H9 (cell line): ENCODE data around the gene PARL. TPM values are rescaled to one million over a fixed set of nuclear protein-coding genes. Genes with fewer than 3 reads are reported as not detected.

Experiments
- DNase-seq: peaks from one replicate; pipeline ENCODE4 v3.0.0-alpha.2; 2017
- H2AFZ ChIP-seq: one replicate; pipeline ENCODE4 v1.6.1; 2013; ENCODE audit warnings: mild to moderate bottlenecking, low read length, control low read depth, moderate library complexity
- H2AK5ac ChIP-seq: 2 replicates; pipeline ENCODE4 v1.6.1; 2013; ENCODE audit warnings: low read length, control low read depth, mixed read lengths; ENCODE audit not compliant: insufficient read length
- H2BK120ac ChIP-seq: one replicate; pipeline ENCODE4 v1.6.1; 2013; ENCODE audit warnings: low read depth, mild to moderate bottlenecking, low read length, control low read depth, inconsistent platforms; ENCODE audit not compliant: poor library complexity, severe bottlenecking
- H2BK12ac ChIP-seq: 2 replicates; pipeline ENCODE4 v1.6.1; 2013; ENCODE audit warnings: low read length, control low read depth, mixed read lengths, low read depth; ENCODE audit not compliant: insufficient read length
- H2BK15ac ChIP-seq: 2 replicates; pipeline ENCODE4 v1.6.1; 2013; ENCODE audit warnings: low read depth, low read length, control low read depth
- H2BK20ac ChIP-seq: one replicate; pipeline ENCODE4 v1.6.1; 2013; ENCODE audit warnings: low read depth, mild to moderate bottlenecking, low read length, control low read depth, inconsistent platforms; ENCODE audit not compliant: poor library complexity, severe bottlenecking
- H2BK5ac ChIP-seq: 2 replicates; pipeline ENCODE4 v1.6.1; 2013; ENCODE audit warnings: low read length, control low read depth, mixed read lengths; ENCODE audit not compliant: insufficient read length
- H3K14ac ChIP-seq: 2 replicates; pipeline ENCODE4 v1.6.1; 2013; ENCODE audit warnings: low read length, control low read depth; ENCODE audit not compliant: insufficient read depth
- H3K18ac ChIP-seq: 2 replicates; pipeline ENCODE4 v1.6.1; 2013; ENCODE audit warnings: low read depth, mild to moderate bottlenecking, mixed read lengths, low read length, control low read depth; ENCODE audit not compliant: insufficient read length
- H3K23ac ChIP-seq: 2 replicates; pipeline ENCODE4 v1.6.1; 2013; ENCODE audit warnings: low read length, control low read depth, mixed read lengths, low read depth; ENCODE audit not compliant: insufficient read length
- H3K23me2 ChIP-seq: 2 replicates; pipeline ENCODE4 v1.6.1; 2013; ENCODE audit warnings: low read depth, mild to moderate bottlenecking, mixed read lengths, low read length, control low read depth; ENCODE audit not compliant: insufficient read length, poor library complexity, severe bottlenecking
- H3K27ac ChIP-seq: 2 replicates; pipeline ENCODE4 v1.5.1; 2013; ENCODE audit warnings: low read length, control low read depth, mixed read lengths, low read depth; ENCODE audit not compliant: insufficient read length
- H3K27me3 ChIP-seq: 2 replicates; pipeline ENCODE4 v1.6.1; 2013; ENCODE audit warnings: low read length, control low read depth, inconsistent platforms; ENCODE audit not compliant: insufficient read depth
- H3K4ac ChIP-seq: 2 replicates; pipeline ENCODE4 v1.6.1; 2013; ENCODE audit warnings: low read depth, mild to moderate bottlenecking, control low read depth, inconsistent platforms, low read length, moderate library complexity
- H3K4me1 ChIP-seq: 2 replicates; pipeline ENCODE4 v1.6.1; 2013; ENCODE audit warnings: low read length, control low read depth, inconsistent platforms; ENCODE audit not compliant: insufficient read depth
- H3K4me2 ChIP-seq: 2 replicates; pipeline ENCODE4 v1.6.1; 2013; ENCODE audit warnings: low read length, control low read depth, mixed read lengths; ENCODE audit not compliant: insufficient read length, insufficient read depth
- H3K56ac ChIP-seq: 2 replicates; pipeline ENCODE4 v1.6.1; 2013; ENCODE audit warnings: low read depth, mild to moderate bottlenecking, mixed read lengths, low read length, control low read depth; ENCODE audit not compliant: insufficient read length
- H3K79me1 ChIP-seq: 2 replicates; pipeline ENCODE4 v1.6.1; 2013; ENCODE audit warnings: low read depth, mild to moderate bottlenecking, moderate library complexity, low read length, control low read depth, inconsistent platforms; ENCODE audit not compliant: insufficient read depth, poor library complexity, severe bottlenecking
- H3K79me2 ChIP-seq: 2 replicates; pipeline ENCODE4 v1.6.1; 2013; ENCODE audit warnings: low read length, control low read depth, inconsistent platforms; ENCODE audit not compliant: insufficient read depth
- H3K9ac ChIP-seq: 2 replicates; pipeline ENCODE4 v1.6.1; 2013; ENCODE audit warnings: low read length, control low read depth, mixed read lengths; ENCODE audit not compliant: insufficient read length; ENCODE audit errors: extremely low read depth
- H3K9me3 ChIP-seq: one replicate; pipeline ENCODE4 v1.6.1; 2013; ENCODE audit warnings: low read depth, low read length, inconsistent platforms; ENCODE audit not compliant: control insufficient read depth
- H3T11ph ChIP-seq: one replicate; pipeline ENCODE4 v1.6.1; 2013; ENCODE audit warnings: mild to moderate bottlenecking, low read length, control low read depth, inconsistent platforms
- H4K20me1 ChIP-seq: one replicate; pipeline ENCODE4 v1.6.1; 2013; ENCODE audit not compliant: control insufficient read depth, insufficient read length, insufficient read depth
- H4K5ac ChIP-seq: 2 replicates; pipeline ENCODE4 v1.6.1; 2013; ENCODE audit warnings: low read depth, mild to moderate bottlenecking, mixed read lengths, low read length, control low read depth; ENCODE audit not compliant: insufficient read length
- H4K8ac ChIP-seq: replicated peaks from 2 replicates; pipeline ENCODE4 v1.6.1; 2013; ENCODE audit warnings: low read length, control low read depth, mixed read lengths, low read depth; ENCODE audit not compliant: insufficient read length
- H4K91ac ChIP-seq: 2 replicates; pipeline ENCODE4 v1.6.1; 2013; ENCODE audit warnings: low read depth, mild to moderate bottlenecking, moderate library complexity, mixed read lengths, low read length, control low read depth; ENCODE audit not compliant: insufficient read length
- H3K27ac Mint-ChIP-seq, 3 experiments: 2 replicates in 2 of 3; 3 replicates in 1 of 3; pipeline ENCODE4 v1.8.0; 2020 to 2021; ENCODE audit warnings: mixed read lengths in 3 of 3, mild to moderate bottlenecking in 1 of 3, moderate library complexity in 1 of 3
- H3K27me3 Mint-ChIP-seq: 2 replicates; pipeline ENCODE4 v1.8.0; 2021; ENCODE audit warnings: low read depth, mild to moderate bottlenecking, moderate library complexity, mixed read lengths
- H3K36me3 Mint-ChIP-seq, 3 experiments: 2 replicates in 2 of 3; 3 replicates in 1 of 3; pipeline ENCODE4 v1.8.0; 2020 to 2021; ENCODE audit warnings: low read depth in 3 of 3, mixed read lengths in 3 of 3; ENCODE audit not compliant: insufficient read depth in 1 of 3
- H3K4me1 Mint-ChIP-seq, 2 experiments: 2 replicates each; pipeline ENCODE4 v1.8.0; 2020; ENCODE audit warnings: mixed read lengths in 2 of 2
- H3K4me3 Mint-ChIP-seq, 2 experiments: 2 replicates in 1 of 2; 3 replicates in 1 of 2; pipeline ENCODE4 v1.8.0; 2020 to 2021; ENCODE audit warnings: mild to moderate bottlenecking in 2 of 2, mixed read lengths in 2 of 2, moderate library complexity in 1 of 2
- H3K9me3 Mint-ChIP-seq, 2 experiments: 2 replicates in 1 of 2; 3 replicates in 1 of 2; pipeline ENCODE4 v1.8.0; 2020; ENCODE audit warnings: mild to moderate bottlenecking in 2 of 2, mixed read lengths in 2 of 2, moderate library complexity in 1 of 2
- CTCF ChIP-seq: fragments of 200-600 bp; sonication (generic); conservative IDR thresholded peaks from 3 replicates; pipeline ENCODE4 v1.8.0; 2021; ENCODE audit warnings: antibody characterized with exemption, mild to moderate bottlenecking
- WGBS: extraction: QIAGEN DNeasy Blood & Tissue Kit; methylation state at CpG from one replicate; pipeline ENCODE4 v1.1.7; 2013; ENCODE audit warnings: missing lambda C conversion rate, low lambda C conversion rate, mixed read lengths; ENCODE audit not compliant: insufficient read length; ENCODE audit errors: extremely low coverage; 5-methylcytosine and 5-hydroxymethylcytosine counted together
- total RNA-seq: library from RNA; stranded (reverse); gene quantifications from 2 replicates; pipeline ENCODE4 v1.2.1, GENCODE V29; 2021

Gene PARL
- total RNA-seq, 1 experiment from 2014 or later: 94.5 TPM

- Histone ChIP-seq H2BK5ac (no peak overlapping the region), H2BK120ac (no peak overlapping the region), H3K4me2 (no peak overlapping the region), H3K9ac (no peak overlapping the region), H3K79me1 (no peaks in the 10 kb centered on the region), H3K79me2 (no peaks in the 10 kb centered on the region), H2BK12ac (no peak overlapping the region), H3K9me3 (no peaks in the 10 kb centered on the region), H3K18ac (no peak overlapping the region), H2AK5ac (no peak overlapping the region), H3K4me1 (no peaks in the 10 kb centered on the region), H3T11ph (no peak overlapping the region), H3K14ac (no peak overlapping the region; the same call in 1 of the 2 replicates), H3K23ac (no peak overlapping the region), H4K91ac (no peak overlapping the region), H2BK15ac (no peak overlapping the region), H2AFZ (no peak overlapping the region), H3K56ac (no peak overlapping the region), H3K23me2 (no peaks in the 10 kb centered on the region), H3K27me3 (no peaks in the 10 kb centered on the region), H3K27ac (no peak overlapping the region), H4K20me1 (no peaks in the 10 kb centered on the region), H2BK20ac (no peak overlapping the region), H4K8ac (no peak overlapping the region), H3K4ac (no peak overlapping the region), H4K5ac (no peak overlapping the region)
- Mint-ChIP-seq H3K4me3 (no peak overlapping the region), H3K27ac (no peak overlapping the region; a peak in 1 of 7 replicates), H3K9me3 (no peaks in the 10 kb centered on the region), H3K27me3 (no peaks in the 10 kb centered on the region; the same call in none of the 2 replicates), H3K36me3 (peaks cover 0 to 40% (median 25%) of the 10 kb centered on the region in 3 experiments; a peak in 6 of 7 replicates), H3K4me1 (peaks cover 1 to 3% of the 10 kb centered on the region in 2 experiments; a peak in 2 of 4 replicates)
- DNase-seq: no peak
- WGBS: no CpG with 5 or more reads among the region's 20 CpGs
- no peak for TF ChIP-seq CTCF
Observed at GRCh38 chr3:183816681-183817510, 67.8 kb downstream of the PARL start.
